ENCODE data around the gene C17orf58.
A peak's percentile ranks its signal among the peaks of the same experiment; 100 is the strongest.
"Not testable (repeated sequence)": the region's sequence is repeated elsewhere in the genome, so short reads cannot be mapped to it uniquely, and the experiment has no call there.

Gene C17orf58

GRCh38 chr17:67999291-67999911 is 3.1 kb upstream of the C17orf58 start:
- DNase-seq = no peak

DNA sequence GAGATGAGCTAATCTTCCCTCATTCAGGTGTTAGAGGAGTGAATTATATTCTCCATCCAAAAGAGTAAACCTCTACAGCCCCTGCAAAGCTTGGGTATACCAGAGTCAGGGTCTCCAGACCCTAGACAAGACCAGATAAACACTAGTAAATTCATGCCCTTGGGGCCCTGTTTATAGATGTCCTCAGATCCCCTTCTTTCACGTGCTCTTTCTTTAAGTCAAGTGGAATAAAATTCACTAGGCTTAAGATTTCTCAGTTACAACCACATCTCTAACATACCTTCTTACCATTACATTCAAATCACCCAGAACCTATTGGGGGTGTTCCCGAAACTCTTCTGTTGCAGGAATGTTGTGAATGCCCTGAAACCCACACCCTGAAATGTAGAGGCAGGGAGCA is 2.2 kb upstream of the C17orf58 start:
- DNase-seq = no peak

GRCh38 chr17:67995570-67996263 is 552 bp downstream of the C17orf58 start:
- DNase-seq = peak; percentile 12

- peak; percentile 53 for DNase-seq
Observed at GRCh38 chr17:67994817-67995569, 1.3 kb downstream of the C17orf58 start.

- peak; percentile 50 for DNase-seq
Observed at GRCh38 chr17:67993998-67994361, 2.3 kb downstream of the C17orf58 start.

DNA sequence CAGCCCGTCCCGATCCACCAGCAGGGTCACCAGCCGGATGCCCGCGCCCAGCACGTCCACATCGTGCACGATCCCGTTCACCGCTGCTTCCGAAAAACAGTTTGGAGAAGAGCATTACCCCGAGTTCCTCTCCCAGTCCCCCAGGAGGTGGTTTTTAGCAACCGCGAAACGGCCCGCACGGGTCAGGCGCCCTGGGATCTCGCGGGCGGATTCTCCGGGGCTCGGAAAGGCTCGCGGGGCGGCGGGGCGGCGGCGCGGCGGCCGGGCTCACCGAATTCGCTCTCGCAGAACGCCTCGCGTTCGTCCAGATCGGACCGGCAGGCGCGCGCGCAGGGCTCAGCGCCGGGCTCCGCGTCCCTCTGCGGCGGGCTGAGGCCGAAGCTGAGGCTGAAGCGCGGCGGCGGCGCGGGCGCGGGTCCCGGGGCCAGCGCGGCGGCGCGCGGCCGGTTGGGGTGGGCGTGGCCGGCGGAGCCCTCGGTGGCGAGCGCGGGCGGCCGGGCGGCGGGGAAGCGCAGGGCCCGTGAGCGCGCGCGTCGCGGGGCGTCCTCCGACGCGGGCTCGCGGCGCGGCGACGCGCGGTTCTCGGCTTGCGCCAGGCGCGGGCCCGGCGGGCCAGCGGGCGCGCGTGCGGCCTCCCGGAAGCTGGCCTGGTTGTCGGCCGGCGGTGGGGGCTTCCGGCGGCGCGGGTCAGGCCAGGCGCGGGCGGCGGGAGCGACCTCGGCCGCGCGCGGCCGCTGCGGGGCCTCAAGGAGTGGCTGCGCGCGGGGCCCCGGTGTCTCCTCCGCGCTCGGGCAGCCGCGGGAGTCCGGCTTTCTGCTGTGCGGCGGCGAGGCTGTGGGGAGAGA is 2.9 kb downstream of the C17orf58 start:
- peak; percentile 57 for DNase-seq

- no peak for DNase-seq
Observed at GRCh38 chr17:67992548-67993152, 3.6 kb downstream of the C17orf58 start.

- DNase-seq = peak; percentile 73
Observed at GRCh38 chr17:67990909-67991308, 5.4 kb downstream of the C17orf58 start.

GRCh38 chr17:67983383-67983688 is 12.9 kb downstream of the C17orf58 start:
- DNase-seq = no peak

- DNase-seq = no peak
Observed at GRCh38 chr17:67982686-67983382, 13.4 kb downstream of the C17orf58 start.

DNA sequence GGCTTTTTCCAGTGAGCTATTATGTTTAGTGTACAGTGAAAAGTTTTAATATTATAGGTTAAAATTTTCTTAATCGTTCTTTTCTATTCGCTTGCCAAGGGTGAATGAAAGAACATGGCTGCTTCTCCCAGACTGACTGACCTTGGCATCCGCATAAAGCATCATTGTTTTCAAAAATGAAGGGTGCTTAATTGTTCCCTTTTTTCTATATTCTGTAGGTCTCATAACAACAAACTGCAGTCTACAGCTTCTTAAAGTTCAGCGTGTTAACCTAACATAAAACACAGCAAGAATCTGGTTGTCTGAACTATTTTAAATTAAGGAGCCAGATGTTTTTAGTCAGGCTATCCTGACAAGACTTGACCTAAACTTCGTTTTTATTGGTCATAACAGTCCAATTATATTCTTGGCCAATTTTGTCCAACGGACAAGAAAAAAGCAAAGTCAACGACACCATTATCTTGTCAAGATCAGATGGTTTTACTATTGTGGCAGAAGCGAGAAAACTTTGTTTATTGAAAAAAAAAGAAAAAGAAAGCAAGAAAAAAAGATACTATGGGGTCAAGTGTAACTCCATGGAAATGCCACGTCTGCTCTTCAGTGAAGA is 14.1 kb downstream of the C17orf58 start:
- no peak for DNase-seq

- DNase-seq = not testable (repeated sequence)
Observed at GRCh38 chr17:67980883-67981282, 15.4 kb downstream of the C17orf58 start.

- no peak for DNase-seq
Observed at GRCh38 chr17:67980456-67980855, 15.8 kb downstream of the C17orf58 start.

DNA sequence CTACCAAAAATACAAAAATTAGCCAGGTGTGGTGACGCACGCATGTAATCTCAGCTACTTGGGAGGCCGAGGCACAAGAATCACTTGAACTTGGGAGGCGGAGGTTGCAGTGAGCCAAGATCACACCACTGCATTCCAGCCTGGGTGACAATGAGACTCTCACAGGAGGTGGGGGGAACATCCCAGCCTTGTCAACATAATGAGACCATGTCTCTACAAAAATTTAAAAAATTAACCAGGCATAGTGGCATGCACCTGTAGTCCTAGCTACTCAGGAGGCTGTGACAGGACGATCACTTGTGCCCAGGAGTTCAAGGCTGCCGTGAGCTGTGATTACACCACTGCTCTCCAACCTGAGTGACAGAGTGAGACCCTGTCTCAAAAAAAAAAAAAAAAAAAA is 20.0 kb downstream of the C17orf58 start:
- DNase-seq = not testable (repeated sequence)

DNA sequence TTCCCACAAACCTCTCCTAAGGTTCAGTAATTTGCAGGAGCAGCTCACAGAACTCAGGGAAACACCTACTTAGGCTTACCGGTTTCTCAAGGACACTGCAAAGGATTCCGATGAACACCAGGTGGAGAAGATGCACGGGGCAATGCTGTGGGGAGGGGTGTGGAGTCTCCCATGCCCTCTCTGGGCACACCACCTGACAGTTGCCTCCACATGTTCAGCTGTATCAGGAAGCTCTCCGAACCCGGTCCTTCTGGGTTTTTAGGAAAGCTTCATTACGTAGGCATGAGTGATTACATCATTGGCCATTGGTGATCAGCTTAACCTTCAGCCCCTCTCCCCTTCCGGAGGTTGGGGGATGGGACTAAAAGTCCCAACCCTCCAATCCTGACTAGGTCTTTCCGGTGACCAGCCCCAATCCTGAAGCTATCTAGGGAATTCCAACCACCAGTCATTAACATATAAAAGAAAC is 21.6 kb downstream of the C17orf58 start:
- no peak for DNase-seq

GRCh38 chr17:67974185-67974584 is 22.1 kb downstream of the C17orf58 start:
- DNase-seq = no peak

- DNase-seq = no peak
Observed at GRCh38 chr17:67970783-67971182, 25.5 kb downstream of the C17orf58 start.

GRCh38 chr17:67963145-67963572 is 33.1 kb downstream of the C17orf58 start:
- peak; percentile 65 for DNase-seq

GRCh38 chr17:67962156-67962555 is 34.1 kb downstream of the C17orf58 start:
- DNase-seq = not testable (repeated sequence)

- not testable (repeated sequence) for DNase-seq
Observed at GRCh38 chr17:67960276-67960675, 36.0 kb downstream of the C17orf58 start.

DNA sequence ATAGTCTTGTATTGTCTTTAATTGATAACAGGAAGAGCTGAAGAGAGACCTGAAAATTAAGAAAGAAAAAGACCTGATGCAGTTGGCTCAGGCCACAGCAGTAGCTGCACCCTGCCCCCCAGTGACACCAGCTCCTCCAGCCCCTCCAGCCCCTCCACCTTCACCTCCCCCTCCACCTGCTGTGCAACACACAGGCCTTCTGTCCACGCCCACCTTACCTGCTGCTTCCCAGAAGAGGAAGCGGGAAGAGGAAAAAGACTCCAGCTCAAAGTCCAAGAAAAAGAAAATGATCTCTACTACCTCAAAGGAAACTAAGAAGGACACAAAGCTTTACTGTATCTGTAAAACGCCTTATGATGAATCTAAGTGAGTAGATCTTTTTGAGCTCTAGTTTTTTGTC is 36.8 kb downstream of the C17orf58 start:
- no peak for DNase-seq

GRCh38 chr17:67950945-67951344 is 45.3 kb downstream of the C17orf58 start:
- DNase-seq = no peak

All from NCI-H2171 treated with DMSO at 0.1 percent for 48 hours (cell line).